Embryonic facial prominence (tissue), 1 donor: Measurements from ENCODE around the gene LMO7.

ENCODE experiments used
- DNase-seq: peaks from one replicate; pipeline ENCODE4 v3.0.0-alpha.2; 2016; ENCODE audit errors: extremely low spot score

LMO7 gene

GRCh38 chr13:75635828-75636435 lies at the start of gene LMO7:
Gene LMO7, plus strand, starts transcription at chr13:75636330. Its CDS starts 328 bp downstream, at chr13:75636658.
- DNase-seq = no peak

GRCh38 chr13:75587679-75588078 lies 48.5 kb upstream of the LMO7 start:
- no peak for DNase-seq

- DNase-seq = no peak
Observed at GRCh38 chr13:75596657-75597182, 39.4 kb upstream of the LMO7 start.

- no peak for DNase-seq
Observed at GRCh38 chr13:75600371-75600770, 35.8 kb upstream of the LMO7 start.

GRCh38 chr13:75603038-75603437 lies 33.1 kb upstream of the LMO7 start:
- DNase-seq = no peak

- DNase-seq = no peak
Observed at GRCh38 chr13:75607447-75607846, 28.7 kb upstream of the LMO7 start.

- no peak for DNase-seq
Observed at GRCh38 chr13:75610466-75610865, 25.7 kb upstream of the LMO7 start.

GRCh38 chr13:75612354-75612753 lies 23.8 kb upstream of the LMO7 start:
- DNase-seq = no peak

- no peak for DNase-seq
Observed at GRCh38 chr13:75617230-75617629, 18.9 kb upstream of the LMO7 start.

GRCh38 chr13:75618308-75618707 lies 17.8 kb upstream of the LMO7 start:
- DNase-seq = no peak

GRCh38 chr13:75620020-75620419 lies 16.1 kb upstream of the LMO7 start:
- no peak for DNase-seq

GRCh38 chr13:75621147-75621546 lies 15.0 kb upstream of the LMO7 start:
- DNase-seq = no peak

GRCh38 chr13:75628801-75629200 lies 7.3 kb upstream of the LMO7 start:
- DNase-seq = no peak

GRCh38 chr13:75633285-75633684 lies 2.8 kb upstream of the LMO7 start:
- no peak for DNase-seq

- no peak for DNase-seq
Observed at GRCh38 chr13:75635101-75635827, 866 bp upstream of the LMO7 start.

GRCh38 chr13:75636436-75637180 lies 478 bp downstream of the LMO7 start:
- no peak for DNase-seq

- no peak for DNase-seq
Observed at GRCh38 chr13:75637181-75637750, 1.1 kb downstream of the LMO7 start.

- no peak for DNase-seq
Observed at GRCh38 chr13:75639454-75639853, 3.3 kb downstream of the LMO7 start.

- no peak for DNase-seq
Observed at GRCh38 chr13:75641026-75641425, 4.9 kb downstream of the LMO7 start.

GRCh38 chr13:75643182-75643581 lies 7.1 kb downstream of the LMO7 start:
- DNase-seq = no peak

GRCh38 chr13:75643693-75644092 lies 7.6 kb downstream of the LMO7 start:
- DNase-seq = no peak

GRCh38 chr13:75645141-75645540 lies 9.0 kb downstream of the LMO7 start:
- no peak for DNase-seq
